Right lobe of liver (tissue), 6 donors: Measurements from ENCODE around the gene ADD2. TPM values are rescaled to one million over a fixed set of nuclear protein-coding genes. Genes with fewer than 3 reads are reported as not detected.
A peak's percentile ranks its signal among the peaks of the same experiment; 100 is the strongest.

ENCODE experiments used
- ATAC-seq, 4 donors: fragments of 200-7000 bp; cut with Tn5 transposase; one replicate each; pipeline ENCODE4 v1.9.1; 2020; ENCODE audit warnings: mild to moderate bottlenecking in 4 of 4, moderate library complexity in 4 of 4
- DNase-seq, 3 donors: peaks; one replicate each; pipeline ENCODE4 v3.0.0-alpha.2; 2020
- H3K27ac ChIP-seq, 3 donors: fragments of 200-600 bp; one replicate each; pipeline ENCODE4 v1.8.0; 2022
- H3K27me3 ChIP-seq, 2 donors: fragments of 200-600 bp; one replicate each; pipeline ENCODE4 v1.8.0; 2022
- H3K36me3 ChIP-seq, 4 donors: fragments of 200-600 bp; sonication (generic) in 1 of 4; one replicate each; pipeline versions ENCODE4 v1.5.1 to v1.8.0; 2017 to 2022; ENCODE audit warnings: control low read depth in 1 of 4
- H3K4me1 ChIP-seq, 4 donors: fragments of 200-600 bp; sonication (generic) in 1 of 4; one replicate each; pipeline versions ENCODE4 v1.5.1 to v1.8.0; 2017 to 2022; ENCODE audit warnings: control low read depth in 1 of 4
- H3K4me3 ChIP-seq, 3 donors: fragments of 200-600 bp; one replicate each; pipeline ENCODE4 v1.8.0; 2022
- H3K9me3 ChIP-seq, 4 donors: fragments of 200-600 bp; sonication (generic) in 1 of 4; one replicate each; pipeline versions ENCODE4 v1.5.1 to v1.8.0; 2017 to 2022; ENCODE audit warnings: control low read depth in 1 of 4
- CTCF ChIP-seq, 4 donors: fragments of 200-600 bp in 3 of 4; fragments of 450-650 bp in 1 of 4; IDR thresholded peaks; one replicate each; pipeline versions ENCODE4 v1.5.1 to v1.8.0; 2016 to 2022; ENCODE audit warnings: antibody characterized with exemption in 4 of 4, mild to moderate bottlenecking in 2 of 4
- POLR2A ChIP-seq: fragments of 450-650 bp; IDR thresholded peaks from one replicate; pipeline ENCODE4 v1.6.1; 2017; ENCODE audit warnings: antibody characterized with exemption, mild to moderate bottlenecking
- WGBS: methylation state at CpG from one replicate; pipeline ENCODE4 v1.1.6; 2018; ENCODE audit warnings: low coverage, low lambda C conversion rate; ENCODE audit not compliant: insufficient coverage; ENCODE audit errors: missing lambda C conversion rate; 5-methylcytosine and 5-hydroxymethylcytosine counted together
- intact Hi-C, 2 donors: fragments of 100-400 bp; cut with DNase I; formaldehyde crosslinking; loops; one replicate each; pipeline versions ENCODE4 v1.11.2 to v1.14.1; 2022
- total RNA-seq, 6 experiments: library from RNA; depleted of rRNA in 2 of 6; stranded (reverse); fragments of >200 nt in 2 of 6; fragmentation: NEBNext Ultra II Directional in 3 of 6; extraction: Animal tissue kit (Norgen Biotek cat#: 25700) in 3 of 6; gene quantifications; one replicate each; pipeline versions ENCODE4 v1.1.0 to v1.2.4, GENCODE V29; 2016 to 2023
- donor health status: DM: no; HTN: yes; CAD: no.
- donor health status: DM: no; HTN: no; CAD: no.
- donor health status: DM: no; HTN: no; CAD: no.
- donor health status: DM: no; HTN: yes; CAD: no.
- donor health status: DM: no; HTN: yes; CAD: no.

Gene ADD2
- total RNA-seq, 6 experiments from 2014 or later: under 0.01 to 1.00 (median 0.14) TPM; not detected in 1

GRCh38 chr2:70707706-70708105, 60.3 kb downstream of the ADD2 start:
- H3K4me1 ChIP-seq: no peaks in the 10 kb centered on the region
- no peaks in the 10 kb centered on the region for H3K27me3 ChIP-seq
- H3K27ac ChIP-seq: no peak overlapping the region
- H3K4me3 ChIP-seq: no peak overlapping the region
- intact Hi-C loops: no loop called here
- DNase-seq (peak in 1 of 3 donors; percentile 3), ATAC-seq (no peak)
- 86% methylated on average over 1 of the region's 1 CpG for WGBS
- TF ChIP-seq POLR2A: no peak
- TF ChIP-seq CTCF (IDR thresholded peaks at IDR 0.05): no peak
- H3K9me3 ChIP-seq: no peaks in the 10 kb centered on the region
- no peaks in the 10 kb centered on the region for H3K36me3 ChIP-seq

- TF ChIP-seq CTCF (IDR thresholded peaks at IDR 0.05) (no peak), POLR2A (no peak)
- no peak overlapping the region for H3K27ac ChIP-seq
- intact Hi-C loops: no loop called here
- no peak overlapping the region for H3K4me3 ChIP-seq
- 79% methylated on average over 12 of the region's 36 CpGs for WGBS
- no peaks in the 10 kb centered on the region for H3K4me1 ChIP-seq
- ATAC-seq: peak in 1 of 4 donors; percentile 10
- H3K27me3 ChIP-seq: no peaks in the 10 kb centered on the region
- no peaks in the 10 kb centered on the region for H3K36me3 ChIP-seq
- DNase-seq: no peak
- H3K9me3 ChIP-seq: no peaks in the 10 kb centered on the region
Measured at GRCh38 chr2:70706026-70706795, 61.8 kb downstream of the ADD2 start.

GRCh38 chr2:70705160-70705850, 62.7 kb downstream of the ADD2 start:
- 69% methylated on average over 3 of the region's 8 CpGs for WGBS
- intact Hi-C loops: no loop called here
- no peaks in the 10 kb centered on the region for H3K4me1 ChIP-seq
- no peaks in the 10 kb centered on the region for H3K9me3 ChIP-seq
- ATAC-seq: peak in 1 of 4 donors; percentile 18
- H3K27me3 ChIP-seq: no peaks in the 10 kb centered on the region
- no peak overlapping the region for H3K27ac ChIP-seq
- DNase-seq: peak in 1 of 3 donors; percentile 26
- TF ChIP-seq POLR2A: no peak
- no peak for TF ChIP-seq CTCF (IDR thresholded peaks at IDR 0.05)
- H3K36me3 ChIP-seq: no peaks in the 10 kb centered on the region
- H3K4me3 ChIP-seq: no peak overlapping the region

GRCh38 chr2:70703900-70704549, 64.0 kb downstream of the ADD2 start:
- Histone ChIP-seq H3K36me3 (no peaks in the 10 kb centered on the region), H3K9me3 (no peaks in the 10 kb centered on the region), H3K27me3 (no peaks in the 10 kb centered on the region), H3K4me3 (no peak overlapping the region), H3K27ac (no peak overlapping the region), H3K4me1 (no peaks in the 10 kb centered on the region)
- intact Hi-C loops: no loop called here
- no peak for TF ChIP-seq POLR2A
- no peak for TF ChIP-seq CTCF (IDR thresholded peaks at IDR 0.05)
- 52% methylated on average over 3 of the region's 9 CpGs for WGBS
- ATAC-seq: no peak
- DNase-seq: no peak
